Ishikawa (cell line): Measurements from ENCODE around the gene LTBP3.

Experiments
- CEBPB ChIP-seq: IDR thresholded peaks from 2 replicates; pipeline ENCODE4 v1.6.1; 2012
- CREB1 ChIP-seq: IDR thresholded peaks from 2 replicates; pipeline ENCODE4 v1.6.1; 2012; ENCODE audit warnings: low read depth
- EGR1 ChIP-seq: IDR thresholded peaks from 2 replicates; pipeline ENCODE4 v1.6.1; 2012
- EP300 ChIP-seq: IDR thresholded peaks from 2 replicates; pipeline ENCODE4 v1.6.1; 2012; ENCODE audit warnings: borderline replicate concordance
- FOXM1 ChIP-seq: IDR thresholded peaks from 2 replicates; pipeline ENCODE4 v1.6.1; 2012; ENCODE audit warnings: low read depth, borderline replicate concordance
- MAX ChIP-seq: IDR thresholded peaks from 2 replicates; pipeline ENCODE4 v1.6.1; 2012
- NFIC ChIP-seq: IDR thresholded peaks from 2 replicates; pipeline ENCODE4 v1.6.1; 2012
- RAD21 ChIP-seq: IDR thresholded peaks from 2 replicates; pipeline ENCODE4 v1.6.1; 2012; ENCODE audit warnings: low read depth
- REST ChIP-seq: IDR thresholded peaks from 2 replicates; pipeline ENCODE4 v1.6.1; 2012; ENCODE audit warnings: low read depth, mild to moderate bottlenecking
- TAF1 ChIP-seq: IDR thresholded peaks from 2 replicates; pipeline ENCODE4 v1.6.1; 2012; ENCODE audit warnings: low read depth, mild to moderate bottlenecking
- TCF12 ChIP-seq: IDR thresholded peaks from 2 replicates; pipeline ENCODE4 v1.6.1; 2012; ENCODE audit warnings: low read depth
- TEAD4 ChIP-seq: IDR thresholded peaks from 2 replicates; pipeline ENCODE4 v1.6.1; 2012
- USF1 ChIP-seq: IDR thresholded peaks from 2 replicates; pipeline ENCODE4 v1.6.1; 2012
- YY1 ChIP-seq: IDR thresholded peaks from 2 replicates; pipeline ENCODE4 v1.6.1; 2012; ENCODE audit warnings: low read depth
- ZBTB7A ChIP-seq: IDR thresholded peaks from 2 replicates; pipeline ENCODE4 v1.6.1; 2012; ENCODE audit warnings: low read depth

LTBP3 gene

GRCh38 chr11:65558002-65558929 lies at the start of gene LTBP3:
LTBP3 (minus strand) TSS chr11:65558359; CDS start chr11:65557959, 400 bp downstream.
- TF ChIP-seq ZBTB7A (no peak), TCF12 (peak; percentile 65), FOXM1 (no peak), CREB1 (no peak; the same call in 1 of the 2 replicates), RAD21 (no peak), YY1 (no peak), EP300 (peak; percentile 72), REST (no peak), TAF1 (no peak), TEAD4 (peak; percentile 79), MAX (peak; percentile 30), NFIC (peak; percentile 95), EGR1 (no peak; the same call in none of the 2 replicates), CEBPB (0 out of 2 replicates have a peak, but pooled peaks have one; percentile 14), USF1 (no peak)

- TF ChIP-seq USF1 (peak; percentile 68), CEBPB (no peak), REST (no peak), RAD21 (no peak), EP300 (peak; percentile 61; the same call in 1 of the 2 replicates), MAX (peak; percentile 100), TAF1 (peak; percentile 45; the same call in 1 of the 2 replicates), EGR1 (peak; percentile 49; the same call in 1 of the 2 replicates), TEAD4 (peak; percentile 72; the same call in 1 of the 2 replicates), CREB1 (peak; percentile 43; the same call in 1 of the 2 replicates), FOXM1 (peak; percentile 27; the same call in 1 of the 2 replicates), ZBTB7A (no peak), TCF12 (peak; percentile 87), YY1 (peak; percentile 56; the same call in 1 of the 2 replicates), NFIC (peak; percentile 64)
These were observed 48.9 kb upstream of the LTBP3 start for GRCh38 chr11:65606876-65607613.

- TF ChIP-seq CREB1 (no peak), YY1 (no peak), USF1 (no peak), NFIC (no peak), EP300 (no peak), ZBTB7A (no peak), CEBPB (no peak), FOXM1 (no peak), TEAD4 (no peak), REST (no peak), EGR1 (no peak), TCF12 (no peak), RAD21 (no peak), MAX (no peak), TAF1 (no peak)
These were observed 46.1 kb upstream of the LTBP3 start for GRCh38 chr11:65604258-65604657.
